PC-3 (cell line): Measurements from ENCODE around the gene USP28.

ENCODE experiments used
- EZH2 ChIP-seq: fragments of 300-600 bp; sonication (generic); IDR thresholded peaks from one replicate; pipeline ENCODE4 v1.6.1; 2017; ENCODE audit warnings: antibody characterized with exemption, mild to moderate bottlenecking, low read length; ENCODE audit not compliant: unreplicated experiment
- EZH2phosphoT487 ChIP-seq: fragments of 300-600 bp; sonication (generic); IDR thresholded peaks from 2 replicates; pipeline ENCODE4 v1.6.1; 2018; ENCODE audit warnings: mild to moderate bottlenecking, antibody characterized with exemption, low read length, borderline replicate concordance
- TF ChIP-seq, protein P1 (sequence below): fragments of 300-600 bp; sonication (generic); conservative IDR thresholded peaks from 2 replicates; pipeline ENCODE4 v1.5.1; 2017; ENCODE audit warnings: antibody characterized with exemption, low read depth, mild to moderate bottlenecking, low read length

DNA sequence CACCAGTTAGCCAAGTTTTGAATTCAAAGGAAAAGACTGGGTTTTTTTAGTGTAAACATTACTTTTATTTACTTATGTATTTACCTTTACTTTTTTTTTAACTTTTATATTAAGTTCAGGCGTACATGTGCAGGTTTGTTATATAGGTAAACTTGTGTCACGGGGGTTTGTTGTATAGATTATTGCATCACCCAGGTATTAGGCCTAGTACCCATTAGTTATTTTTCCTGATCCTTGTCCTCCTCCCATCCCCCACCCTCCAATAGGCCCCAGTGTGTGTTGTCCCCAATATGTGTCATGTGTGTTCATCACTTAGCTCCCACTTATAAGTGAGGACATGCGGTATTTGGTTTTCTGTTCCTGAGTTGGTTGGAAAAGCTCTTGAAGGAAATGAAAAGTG is 122.4 kb downstream of the USP28 start:
- TF ChIP-seq, protein P1, sequence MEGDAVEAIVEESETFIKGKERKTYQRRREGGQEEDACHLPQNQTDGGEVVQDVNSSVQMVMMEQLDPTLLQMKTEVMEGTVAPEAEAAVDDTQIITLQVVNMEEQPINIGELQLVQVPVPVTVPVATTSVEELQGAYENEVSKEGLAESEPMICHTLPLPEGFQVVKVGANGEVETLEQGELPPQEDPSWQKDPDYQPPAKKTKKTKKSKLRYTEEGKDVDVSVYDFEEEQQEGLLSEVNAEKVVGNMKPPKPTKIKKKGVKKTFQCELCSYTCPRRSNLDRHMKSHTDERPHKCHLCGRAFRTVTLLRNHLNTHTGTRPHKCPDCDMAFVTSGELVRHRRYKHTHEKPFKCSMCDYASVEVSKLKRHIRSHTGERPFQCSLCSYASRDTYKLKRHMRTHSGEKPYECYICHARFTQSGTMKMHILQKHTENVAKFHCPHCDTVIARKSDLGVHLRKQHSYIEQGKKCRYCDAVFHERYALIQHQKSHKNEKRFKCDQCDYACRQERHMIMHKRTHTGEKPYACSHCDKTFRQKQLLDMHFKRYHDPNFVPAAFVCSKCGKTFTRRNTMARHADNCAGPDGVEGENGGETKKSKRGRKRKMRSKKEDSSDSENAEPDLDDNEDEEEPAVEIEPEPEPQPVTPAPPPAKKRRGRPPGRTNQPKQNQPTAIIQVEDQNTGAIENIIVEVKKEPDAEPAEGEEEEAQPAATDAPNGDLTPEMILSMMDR = no peak
- no peak for TF ChIP-seq EZH2
- no peak for TF ChIP-seq EZH2phosphoT487
